Endothelial cell (in vitro differentiated cells): ENCODE data around the gene BMP10. TPM values are rescaled to one million over a fixed set of nuclear protein-coding genes. Genes with fewer than 3 reads are reported as not detected.

Experiments used
- DNase-seq: peaks from one replicate; pipeline ENCODE4 v3.0.0; 2021; ENCODE audit warnings: low spot score
- H3K27ac Mint-ChIP-seq: one replicate; pipeline ENCODE4 v1.8.0; 2021; ENCODE audit warnings: mixed read lengths, inconsistent platforms; ENCODE audit not compliant: unreplicated experiment
- H3K27me3 Mint-ChIP-seq: one replicate; pipeline ENCODE4 v1.8.0; 2021; ENCODE audit warnings: mild to moderate bottlenecking, moderate library complexity, mixed read lengths, inconsistent platforms; ENCODE audit not compliant: unreplicated experiment
- H3K36me3 Mint-ChIP-seq: one replicate; pipeline ENCODE4 v1.8.0; 2021; ENCODE audit warnings: mild to moderate bottlenecking, low read depth, mixed read lengths, inconsistent platforms; ENCODE audit not compliant: unreplicated experiment
- H3K4me1 Mint-ChIP-seq: one replicate; pipeline ENCODE4 v1.8.0; 2021; ENCODE audit warnings: mild to moderate bottlenecking, mixed read lengths, inconsistent platforms; ENCODE audit not compliant: unreplicated experiment
- H3K4me3 Mint-ChIP-seq: one replicate; pipeline ENCODE4 v1.8.0; 2021; ENCODE audit warnings: mild to moderate bottlenecking, mixed read lengths, inconsistent platforms; ENCODE audit not compliant: unreplicated experiment
- H3K9me3 Mint-ChIP-seq: one replicate; pipeline ENCODE4 v1.8.0; 2021; ENCODE audit warnings: mixed read lengths, inconsistent platforms; ENCODE audit not compliant: unreplicated experiment
- total RNA-seq: library from RNA; stranded (reverse); fragmentation: NEBNext Ultra II Directional; extraction: Animal tissue kit (Norgen Biotek cat#: 25700); gene quantifications from one replicate; pipeline ENCODE4 v1.2.1, GENCODE V29; 2021; ENCODE audit not compliant: unreplicated experiment
- TF ChIP-seq, protein P1 (sequence below): fragments of 200-600 bp; sonication (generic); IDR thresholded peaks from one replicate; pipeline ENCODE4 v1.5.0; 2021; ENCODE audit warnings: antibody characterized with exemption; ENCODE audit not compliant: unreplicated experiment

Gene BMP10
- total RNA-seq, 1 donor from 2014 or later, result not detected

DNA sequence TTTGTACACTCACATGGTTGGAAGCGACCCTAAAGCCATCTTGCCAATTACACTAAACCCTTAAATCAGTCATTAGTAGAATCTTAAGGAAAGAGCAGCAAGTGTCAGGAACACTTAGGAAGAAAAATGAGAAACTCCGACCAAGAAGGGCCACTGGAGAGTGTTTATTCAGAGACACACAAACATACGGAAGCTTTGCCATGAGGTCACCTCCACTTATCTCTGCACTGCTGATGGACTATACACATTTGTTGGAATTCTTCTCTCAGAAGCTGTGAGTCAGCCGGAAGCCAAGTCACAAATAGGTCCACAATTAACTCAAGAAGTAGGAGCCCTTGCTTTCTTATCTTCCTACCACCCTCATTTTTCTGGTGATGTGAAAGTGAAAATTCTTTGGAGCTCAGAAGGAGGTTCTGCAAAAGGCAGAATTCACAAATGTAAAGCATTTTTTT is 21.6 kb downstream of the BMP10 start:
- no peak overlapping the region for H3K27ac Mint-ChIP-seq
- peaks cover 18% of the 10 kb centered on the region for H3K4me1 Mint-ChIP-seq
- DNase-seq, result no peak
- no peak overlapping the region for H3K4me3 Mint-ChIP-seq
- H3K36me3 Mint-ChIP-seq, result no peaks in the 10 kb centered on the region
- H3K27me3 Mint-ChIP-seq, result no peaks in the 10 kb centered on the region
- TF ChIP-seq, protein P1, sequence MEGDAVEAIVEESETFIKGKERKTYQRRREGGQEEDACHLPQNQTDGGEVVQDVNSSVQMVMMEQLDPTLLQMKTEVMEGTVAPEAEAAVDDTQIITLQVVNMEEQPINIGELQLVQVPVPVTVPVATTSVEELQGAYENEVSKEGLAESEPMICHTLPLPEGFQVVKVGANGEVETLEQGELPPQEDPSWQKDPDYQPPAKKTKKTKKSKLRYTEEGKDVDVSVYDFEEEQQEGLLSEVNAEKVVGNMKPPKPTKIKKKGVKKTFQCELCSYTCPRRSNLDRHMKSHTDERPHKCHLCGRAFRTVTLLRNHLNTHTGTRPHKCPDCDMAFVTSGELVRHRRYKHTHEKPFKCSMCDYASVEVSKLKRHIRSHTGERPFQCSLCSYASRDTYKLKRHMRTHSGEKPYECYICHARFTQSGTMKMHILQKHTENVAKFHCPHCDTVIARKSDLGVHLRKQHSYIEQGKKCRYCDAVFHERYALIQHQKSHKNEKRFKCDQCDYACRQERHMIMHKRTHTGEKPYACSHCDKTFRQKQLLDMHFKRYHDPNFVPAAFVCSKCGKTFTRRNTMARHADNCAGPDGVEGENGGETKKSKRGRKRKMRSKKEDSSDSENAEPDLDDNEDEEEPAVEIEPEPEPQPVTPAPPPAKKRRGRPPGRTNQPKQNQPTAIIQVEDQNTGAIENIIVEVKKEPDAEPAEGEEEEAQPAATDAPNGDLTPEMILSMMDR, result no peak
- no peaks in the 10 kb centered on the region for H3K9me3 Mint-ChIP-seq

DNA sequence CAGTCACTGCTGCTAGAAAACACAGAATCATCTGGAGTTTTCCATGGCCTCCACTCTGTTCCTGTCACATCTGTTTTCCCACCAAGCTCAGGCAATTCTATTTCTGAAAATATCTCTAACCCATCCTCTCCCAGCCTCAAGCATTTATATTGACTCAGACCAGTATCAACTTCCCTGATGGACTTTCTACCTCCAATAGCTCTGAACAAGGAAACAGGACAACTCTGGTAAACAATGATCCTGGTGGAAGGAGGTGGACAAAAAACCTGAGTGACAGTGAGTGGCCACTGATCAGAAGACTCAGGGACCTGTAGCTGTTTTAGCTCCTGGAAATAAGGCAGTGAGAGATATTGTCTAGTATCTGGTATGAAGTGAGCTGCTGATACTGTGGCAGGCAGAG is 23.4 kb downstream of the BMP10 start:
- TF ChIP-seq, protein P1, result no peak
- no peaks in the 10 kb centered on the region for H3K27me3 Mint-ChIP-seq
- H3K4me1 Mint-ChIP-seq, result peaks cover 15% of the 10 kb centered on the region
- no peaks in the 10 kb centered on the region for H3K9me3 Mint-ChIP-seq
- no peak for DNase-seq
- no peak overlapping the region for H3K4me3 Mint-ChIP-seq
- H3K27ac Mint-ChIP-seq, result no peak overlapping the region
- no peaks in the 10 kb centered on the region for H3K36me3 Mint-ChIP-seq

DNA sequence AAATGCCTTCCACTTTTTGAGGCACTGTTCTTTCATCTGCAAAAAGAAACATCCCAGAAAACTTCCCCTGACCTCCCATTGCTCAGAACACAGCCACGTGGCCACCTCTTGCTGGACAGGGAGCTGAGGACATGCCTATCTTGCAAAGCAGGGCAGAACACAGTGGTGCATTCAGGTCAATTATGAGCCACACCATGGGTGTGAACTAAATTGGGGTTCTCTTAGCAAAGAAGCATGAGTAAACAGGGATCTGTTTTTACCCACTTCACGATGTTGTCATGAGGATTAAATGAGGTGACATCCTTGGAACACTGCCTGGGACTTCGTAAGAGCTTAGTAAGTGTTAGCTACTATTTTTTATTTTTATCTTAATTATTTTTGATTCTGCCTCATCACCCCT is 25.1 kb downstream of the BMP10 start:
- H3K4me3 Mint-ChIP-seq, result no peak overlapping the region
- no peak for DNase-seq
- no peaks in the 10 kb centered on the region for H3K9me3 Mint-ChIP-seq
- TF ChIP-seq, protein P1, result no peak
- no peaks in the 10 kb centered on the region for H3K27me3 Mint-ChIP-seq
- no peak overlapping the region for H3K27ac Mint-ChIP-seq
- H3K36me3 Mint-ChIP-seq, result no peaks in the 10 kb centered on the region
- peaks cover 13% of the 10 kb centered on the region for H3K4me1 Mint-ChIP-seq

DNA sequence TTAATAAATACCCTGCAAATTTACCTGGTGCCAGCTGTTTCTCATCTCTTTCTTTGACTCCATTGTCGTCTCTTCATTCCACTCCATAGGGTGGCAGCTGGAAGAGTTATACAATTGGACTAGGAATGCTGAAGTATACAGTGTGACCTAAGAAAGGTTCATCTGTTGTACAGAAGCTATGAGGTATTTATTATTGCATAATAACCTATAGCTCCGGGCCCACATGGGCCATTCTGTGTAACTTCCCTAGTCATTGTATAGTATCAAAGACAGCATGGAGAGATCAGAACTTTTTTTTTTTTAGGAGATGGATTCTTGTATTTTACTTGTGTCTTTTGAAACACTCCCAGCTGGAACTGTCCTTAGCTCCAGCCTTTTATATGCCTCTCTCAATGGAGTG is 26.2 kb downstream of the BMP10 start:
- H3K27me3 Mint-ChIP-seq, result no peaks in the 10 kb centered on the region
- H3K4me3 Mint-ChIP-seq, result no peak overlapping the region
- no peaks in the 10 kb centered on the region for H3K9me3 Mint-ChIP-seq
- TF ChIP-seq, protein P1, result no peak
- H3K36me3 Mint-ChIP-seq, result no peaks in the 10 kb centered on the region
- peaks cover 3% of the 10 kb centered on the region for H3K4me1 Mint-ChIP-seq
- no peak overlapping the region for H3K27ac Mint-ChIP-seq
- no peak for DNase-seq

DNA sequence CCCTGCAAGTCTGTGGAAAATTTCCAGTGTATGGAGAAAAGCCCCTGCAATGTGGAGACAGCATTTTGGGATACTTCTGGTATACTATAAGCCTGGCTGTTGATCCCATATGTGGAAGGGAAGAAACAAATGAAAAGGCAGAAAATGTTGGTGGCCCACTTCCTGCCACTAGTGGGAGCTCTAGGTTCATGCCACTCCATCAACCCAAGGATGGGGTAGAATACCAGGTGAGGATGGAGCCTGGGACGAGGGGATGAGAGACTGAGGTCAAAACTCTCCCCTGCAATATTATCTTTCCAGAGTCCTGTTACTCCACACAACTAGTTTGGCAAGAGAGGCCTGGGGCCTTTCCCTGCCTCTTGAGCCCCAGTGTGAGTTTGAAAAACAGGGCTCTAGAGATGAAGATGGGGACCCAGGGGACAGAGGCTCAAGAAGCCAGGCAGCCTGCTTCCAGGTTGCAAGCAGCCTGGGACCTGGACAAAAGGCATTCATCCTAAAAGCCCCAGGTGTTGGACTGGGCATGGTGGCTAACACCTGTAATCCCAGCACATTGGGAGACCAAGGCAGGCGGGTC is 31.9 kb downstream of the BMP10 start:
- H3K36me3 Mint-ChIP-seq, result no peaks in the 10 kb centered on the region
- H3K27ac Mint-ChIP-seq, result no peak overlapping the region
- no peak for DNase-seq
- no peak overlapping the region for H3K4me3 Mint-ChIP-seq
- no peaks in the 10 kb centered on the region for H3K27me3 Mint-ChIP-seq
- H3K4me1 Mint-ChIP-seq, result no peaks in the 10 kb centered on the region
- TF ChIP-seq, protein P1, result peak; percentile 44
- no peaks in the 10 kb centered on the region for H3K9me3 Mint-ChIP-seq
